ENCODE results near the gene ARHGEF26. TPM values are rescaled to one million over a fixed set of nuclear protein-coding genes. Genes with fewer than 3 reads are reported as not detected.

The ARHGEF26 gene, protein sequence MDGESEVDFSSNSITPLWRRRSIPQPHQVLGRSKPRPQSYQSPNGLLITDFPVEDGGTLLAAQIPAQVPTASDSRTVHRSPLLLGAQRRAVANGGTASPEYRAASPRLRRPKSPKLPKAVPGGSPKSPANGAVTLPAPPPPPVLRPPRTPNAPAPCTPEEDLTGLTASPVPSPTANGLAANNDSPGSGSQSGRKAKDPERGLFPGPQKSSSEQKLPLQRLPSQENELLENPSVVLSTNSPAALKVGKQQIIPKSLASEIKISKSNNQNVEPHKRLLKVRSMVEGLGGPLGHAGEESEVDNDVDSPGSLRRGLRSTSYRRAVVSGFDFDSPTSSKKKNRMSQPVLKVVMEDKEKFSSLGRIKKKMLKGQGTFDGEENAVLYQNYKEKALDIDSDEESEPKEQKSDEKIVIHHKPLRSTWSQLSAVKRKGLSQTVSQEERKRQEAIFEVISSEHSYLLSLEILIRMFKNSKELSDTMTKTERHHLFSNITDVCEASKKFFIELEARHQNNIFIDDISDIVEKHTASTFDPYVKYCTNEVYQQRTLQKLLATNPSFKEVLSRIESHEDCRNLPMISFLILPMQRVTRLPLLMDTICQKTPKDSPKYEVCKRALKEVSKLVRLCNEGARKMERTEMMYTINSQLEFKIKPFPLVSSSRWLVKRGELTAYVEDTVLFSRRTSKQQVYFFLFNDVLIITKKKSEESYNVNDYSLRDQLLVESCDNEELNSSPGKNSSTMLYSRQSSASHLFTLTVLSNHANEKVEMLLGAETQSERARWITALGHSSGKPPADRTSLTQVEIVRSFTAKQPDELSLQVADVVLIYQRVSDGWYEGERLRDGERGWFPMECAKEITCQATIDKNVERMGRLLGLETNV
- total RNA-seq = 1 to 10 TPM; 6.9 to 8.1 TPM

DNA sequence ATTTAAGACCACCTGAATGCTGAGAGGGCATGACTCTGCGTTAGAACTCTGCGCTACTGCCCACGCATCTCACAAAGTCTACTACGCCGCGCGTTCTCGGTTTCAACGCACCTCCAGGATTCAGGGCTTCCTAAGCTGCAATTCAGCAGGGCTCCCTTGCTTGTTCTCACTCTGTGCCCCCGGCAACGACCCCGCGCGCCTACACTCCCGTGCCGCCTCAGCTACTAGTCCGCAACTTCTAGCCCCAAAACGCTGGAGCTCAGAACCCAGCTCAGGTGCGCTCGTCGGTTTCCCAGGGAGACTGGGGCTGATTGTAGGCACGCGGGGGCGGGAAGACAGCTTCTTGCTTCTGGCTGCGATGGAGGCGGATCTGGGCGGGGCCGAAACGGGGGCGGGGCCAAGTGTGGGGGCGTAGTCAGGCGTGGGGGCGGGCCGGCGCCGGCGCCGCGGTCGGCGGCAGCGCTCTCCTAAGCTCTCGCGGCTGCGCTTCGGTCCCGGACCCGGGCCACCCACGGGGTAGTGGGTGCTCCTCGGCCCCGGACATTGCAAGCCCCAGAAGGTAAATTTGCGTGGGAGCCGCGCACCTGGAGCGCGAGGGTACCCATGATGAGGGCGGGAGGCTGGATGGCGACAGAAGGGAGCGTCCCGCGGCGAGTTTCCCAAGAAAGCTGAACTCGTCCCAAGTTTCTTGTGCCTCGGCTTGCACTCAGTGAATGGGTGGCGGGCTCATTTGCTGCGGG is at the start of gene ARHGEF26:
ARHGEF26 (plus strand) TSS at position 430 of the 740 bp plus-strand sequence. CDS start 603 bp downstream, outside the sequence.
- peaks cover 0 to 8% of the 10 kb centered on the region in 2 donors for H3K4me1 ChIP-seq
- peak; percentile 85 for DNase-seq (ENCODE audit: low spot score)
- peak within 1 kb of the TSS; percentile 78 for H3K27ac ChIP-seq
- no peaks in the 10 kb centered on the region for H3K27me3 ChIP-seq
- H3K4me3 ChIP-seq = peak within 1 kb of the TSS; percentile 73 to 81
- TF ChIP-seq, protein P1, sequence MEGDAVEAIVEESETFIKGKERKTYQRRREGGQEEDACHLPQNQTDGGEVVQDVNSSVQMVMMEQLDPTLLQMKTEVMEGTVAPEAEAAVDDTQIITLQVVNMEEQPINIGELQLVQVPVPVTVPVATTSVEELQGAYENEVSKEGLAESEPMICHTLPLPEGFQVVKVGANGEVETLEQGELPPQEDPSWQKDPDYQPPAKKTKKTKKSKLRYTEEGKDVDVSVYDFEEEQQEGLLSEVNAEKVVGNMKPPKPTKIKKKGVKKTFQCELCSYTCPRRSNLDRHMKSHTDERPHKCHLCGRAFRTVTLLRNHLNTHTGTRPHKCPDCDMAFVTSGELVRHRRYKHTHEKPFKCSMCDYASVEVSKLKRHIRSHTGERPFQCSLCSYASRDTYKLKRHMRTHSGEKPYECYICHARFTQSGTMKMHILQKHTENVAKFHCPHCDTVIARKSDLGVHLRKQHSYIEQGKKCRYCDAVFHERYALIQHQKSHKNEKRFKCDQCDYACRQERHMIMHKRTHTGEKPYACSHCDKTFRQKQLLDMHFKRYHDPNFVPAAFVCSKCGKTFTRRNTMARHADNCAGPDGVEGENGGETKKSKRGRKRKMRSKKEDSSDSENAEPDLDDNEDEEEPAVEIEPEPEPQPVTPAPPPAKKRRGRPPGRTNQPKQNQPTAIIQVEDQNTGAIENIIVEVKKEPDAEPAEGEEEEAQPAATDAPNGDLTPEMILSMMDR (IDR thresholded peaks at IDR 0.05) = no peak
- no peaks in the 10 kb centered on the region for H3K36me3 ChIP-seq
- H3K9me3 ChIP-seq = no peaks in the 10 kb centered on the region

DNA sequence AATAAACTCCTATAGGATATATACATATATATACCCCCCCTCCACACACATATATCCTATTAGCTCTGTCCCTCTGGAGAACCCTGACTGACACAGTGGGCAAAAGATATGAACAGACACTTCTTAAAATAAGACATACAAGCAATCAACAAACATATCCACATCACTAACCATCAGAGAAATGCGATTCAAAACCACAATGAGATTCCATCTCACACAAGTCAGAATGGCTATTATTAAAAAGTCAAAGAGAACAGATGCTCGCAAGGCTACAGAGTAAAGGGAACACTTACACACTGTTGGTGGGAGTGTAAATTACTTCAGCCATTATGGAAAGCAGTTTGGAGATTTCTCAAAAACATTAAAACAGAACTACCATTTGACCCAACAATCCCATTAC is 46.2 kb upstream of the ARHGEF26 start:
- Histone ChIP-seq H3K27ac (no peak overlapping the region), H3K9me3 (peaks cover 0 to 9% of the 10 kb centered on the region in 2 donors), H3K4me1 (no peaks in the 10 kb centered on the region), H3K36me3 (no peaks in the 10 kb centered on the region), H3K4me3 (no peak overlapping the region), H3K27me3 (no peaks in the 10 kb centered on the region)
- no peak for DNase-seq (ENCODE audit: low spot score)
- TF ChIP-seq, protein P1 (IDR thresholded peaks at IDR 0.05) = no peak

- H3K36me3 ChIP-seq = no peaks in the 10 kb centered on the region
- no peak overlapping the region for H3K4me3 ChIP-seq
- no peaks in the 10 kb centered on the region for H3K4me1 ChIP-seq
- TF ChIP-seq, protein P1 (IDR thresholded peaks at IDR 0.05) = no peak
- H3K9me3 ChIP-seq = peaks cover 0 to 3% of the 10 kb centered on the region in 2 donors
- no peak overlapping the region for H3K27ac ChIP-seq
- no peak for DNase-seq (ENCODE audit: low spot score)
- H3K27me3 ChIP-seq = no peaks in the 10 kb centered on the region
Measured at GRCh38 chr3:154078672-154079071, 42.5 kb upstream of the ARHGEF26 start.

GRCh38 chr3:154081305-154081704 is 39.9 kb upstream of the ARHGEF26 start:
- Histone ChIP-seq H3K4me1 (no peaks in the 10 kb centered on the region), H3K9me3 (no peaks in the 10 kb centered on the region), H3K4me3 (no peak overlapping the region), H3K27me3 (no peaks in the 10 kb centered on the region), H3K36me3 (no peaks in the 10 kb centered on the region), H3K27ac (no peak overlapping the region)
- no peak for DNase-seq (ENCODE audit: low spot score)
- TF ChIP-seq, protein P1 (IDR thresholded peaks at IDR 0.05) = no peak

GRCh38 chr3:154085071-154085470 is 36.1 kb upstream of the ARHGEF26 start:
- no peak for DNase-seq (ENCODE audit: low spot score)
- Histone ChIP-seq H3K9me3 (no peaks in the 10 kb centered on the region), H3K27ac (no peak overlapping the region), H3K36me3 (no peaks in the 10 kb centered on the region), H3K4me3 (no peak overlapping the region), H3K27me3 (no peaks in the 10 kb centered on the region), H3K4me1 (no peaks in the 10 kb centered on the region)
- TF ChIP-seq, protein P1 (IDR thresholded peaks at IDR 0.05) = no peak
